IMR-90 (cell line): Measurements from ENCODE around the gene CDK17. TPM values are rescaled to one million over a fixed set of nuclear protein-coding genes. Genes with fewer than 3 reads are reported as not detected.

Experiments used
- ATAC-seq: fragments of 200-7000 bp; cut with Tn5 transposase; 2 replicates; pipeline ENCODE4 v1.9.1; 2020; ENCODE audit warnings: low read depth, mild to moderate bottlenecking, moderate library complexity
- BruUV-seq: library from RNA; stranded (reverse); fragments of 400-500 nt; replicated peaks from 2 replicates; lab custom pipeline; 2021; lab: Mats Ljungman, UMichigan
- CTCF ChIA-PET: fragments of 300-600 bp; formaldehyde crosslinking; extraction: SDS; loops from one replicate; lab custom pipeline; 2021; ENCODE audit warnings: antibody characterized with exemption; lab: Yijun Ruan, JAX
- POLR2A ChIA-PET: fragments of 300-600 bp; sonication (Branson Sonifier 250); formaldehyde crosslinking; loops from one replicate; lab custom pipeline; 2022; ENCODE audit warnings: antibody characterized with exemption; ENCODE audit not compliant: unreplicated experiment; lab: Charles Lee
- DNase-seq: peaks from one replicate; pipeline ENCODE4 v3.0.0; 2013
- H2AFZ ChIP-seq: replicated peaks from 2 replicates; pipeline ENCODE3; 2013; ENCODE audit warnings: low read length, mild to moderate bottlenecking; ENCODE audit not compliant: poor library complexity
- H2AK5ac ChIP-seq: 2 replicates; pipeline ENCODE4 v1.6.1; 2013; ENCODE audit warnings: low read depth, low read length, inconsistent platforms
- H2AK9ac ChIP-seq: replicated peaks from 2 replicates; pipeline ENCODE3; 2013; ENCODE audit warnings: mild to moderate bottlenecking, low read depth, low read length, moderate library complexity; ENCODE audit not compliant: poor library complexity
- H2BK120ac ChIP-seq: 2 replicates; pipeline ENCODE4 v1.6.1; 2013; ENCODE audit warnings: low read depth, low read length, inconsistent platforms
- H2BK15ac ChIP-seq: 3 replicates; pipeline ENCODE4 v1.6.1; 2013; ENCODE audit warnings: low read depth, low read length, inconsistent platforms
- H2BK20ac ChIP-seq: 2 replicates; pipeline ENCODE4 v1.6.1; 2013; ENCODE audit warnings: low read depth, mild to moderate bottlenecking, inconsistent platforms, low read length, moderate library complexity
- H2BK5ac ChIP-seq: 2 replicates; pipeline ENCODE4 v1.6.1; 2013; ENCODE audit warnings: mild to moderate bottlenecking, low read depth, low read length, inconsistent platforms; ENCODE audit not compliant: poor library complexity, severe bottlenecking
- H3K14ac ChIP-seq: replicated peaks from 2 replicates; pipeline ENCODE4 v1.6.1; 2013; ENCODE audit warnings: low read depth, low read length, inconsistent platforms
- H3K18ac ChIP-seq: 2 replicates; pipeline ENCODE4 v1.6.1; 2013; ENCODE audit warnings: low read depth, low read length, control low read depth
- H3K23ac ChIP-seq: 2 replicates; pipeline ENCODE4 v1.6.1; 2013; ENCODE audit warnings: low read depth, low read length, inconsistent platforms
- H3K27ac ChIP-seq: 2 replicates; pipeline ENCODE4 v1.5.1; 2013; ENCODE audit warnings: mild to moderate bottlenecking, control low read depth, low read length; ENCODE audit not compliant: insufficient read depth
- H3K27me3 ChIP-seq: 2 replicates; pipeline ENCODE4 v1.6.1; 2013; ENCODE audit warnings: low read length; ENCODE audit not compliant: control insufficient read depth, insufficient read depth
- H3K36me3 ChIP-seq: 2 replicates; pipeline ENCODE4 v1.6.1; 2013; ENCODE audit warnings: low read length, mixed read lengths; ENCODE audit not compliant: control insufficient read depth, insufficient read depth
- H3K4ac ChIP-seq: 2 replicates; pipeline ENCODE4 v1.6.1; 2013; ENCODE audit warnings: low read depth, low read length, inconsistent platforms
- H3K4me1 ChIP-seq: 2 replicates; pipeline ENCODE4 v1.6.1; 2013; ENCODE audit warnings: low read length, mixed read lengths; ENCODE audit not compliant: control insufficient read depth, insufficient read depth
- H3K4me2 ChIP-seq: 2 replicates; pipeline ENCODE4 v1.6.1; 2013; ENCODE audit warnings: low read depth, mild to moderate bottlenecking, control low read depth, low read length, moderate library complexity
- H3K4me3 ChIP-seq: 2 replicates; pipeline ENCODE4 v1.5.1; 2013; ENCODE audit warnings: low read depth, mild to moderate bottlenecking, control low read depth, low read length, moderate library complexity; ENCODE audit not compliant: insufficient read depth
- H3K56ac ChIP-seq: 2 replicates; pipeline ENCODE4 v1.6.1; 2013; ENCODE audit warnings: low read length, inconsistent platforms; ENCODE audit not compliant: insufficient read depth; ENCODE audit errors: extremely low read depth
- H3K79me1 ChIP-seq, 2 experiments: 2 replicates each; pipeline ENCODE4 v1.6.1; 2013; ENCODE audit warnings: low read length in 2 of 2, inconsistent platforms in 1 of 2, low read depth in 1 of 2
- H3K9ac ChIP-seq: 2 replicates; pipeline ENCODE4 v1.6.1; 2013; ENCODE audit warnings: low read depth, low read length, control low read depth
- H3K9me1 ChIP-seq: 2 replicates; pipeline ENCODE4 v1.6.1; 2013; ENCODE audit warnings: low read length, inconsistent platforms; ENCODE audit not compliant: insufficient read depth
- H3K9me3 ChIP-seq: 2 replicates; pipeline ENCODE4 v1.6.1; 2013; ENCODE audit warnings: low read length; ENCODE audit not compliant: control insufficient read depth, insufficient read depth
- H4K20me1 ChIP-seq: 2 replicates; pipeline ENCODE4 v1.6.1; 2013; ENCODE audit warnings: low read length, inconsistent platforms; ENCODE audit not compliant: insufficient read depth
- H4K5ac ChIP-seq: 2 replicates; pipeline ENCODE4 v1.6.1; 2013; ENCODE audit warnings: mild to moderate bottlenecking, low read depth, low read length, control low read depth
- H4K8ac ChIP-seq, 2 experiments: 2 replicates each; pipeline ENCODE4 v1.6.1; 2013; ENCODE audit warnings: low read depth in 2 of 2, low read length in 2 of 2, control low read depth in 1 of 2, inconsistent platforms in 1 of 2
- H4K91ac ChIP-seq: 2 replicates; pipeline ENCODE4 v1.6.1; 2013; ENCODE audit warnings: low read depth, low read length, inconsistent platforms; ENCODE audit not compliant: insufficient read depth
- CEBPB ChIP-seq: IDR thresholded peaks from 2 replicates; pipeline ENCODE4 v1.6.1; 2012; ENCODE audit warnings: low read depth, low read length, improper control_type of control experiment
- CHD1 ChIP-seq: IDR thresholded peaks from 2 replicates; pipeline ENCODE4 v1.6.1; 2012; ENCODE audit warnings: low read depth, low read length, improper control_type of control experiment
- FOS ChIP-seq: fragments of 150-350 bp; IDR thresholded peaks from 2 replicates; pipeline ENCODE4 v1.6.1; 2016; ENCODE audit warnings: low read depth, low read length
- MAFK ChIP-seq: IDR thresholded peaks from 2 replicates; pipeline ENCODE4 v1.6.1; 2012; ENCODE audit warnings: low read depth, low read length, improper control_type of control experiment
- MAZ ChIP-seq: IDR thresholded peaks from 2 replicates; pipeline ENCODE4 v1.6.1; 2012; ENCODE audit warnings: low read depth, mild to moderate bottlenecking, low read length, improper control_type of control experiment, moderate library complexity, borderline replicate concordance
- RCOR1 ChIP-seq: IDR thresholded peaks from 2 replicates; pipeline ENCODE4 v1.6.1; 2012; ENCODE audit warnings: mild to moderate bottlenecking, low read length, improper control_type of control experiment; ENCODE audit not compliant: insufficient replicate concordance
- RFX5 ChIP-seq: IDR thresholded peaks from 2 replicates; pipeline ENCODE4 v1.8.0; 2012; ENCODE audit warnings: low read depth, mild to moderate bottlenecking, low read length, moderate library complexity
- USF2 ChIP-seq: fragments of 150-350 bp; IDR thresholded peaks from 2 replicates; pipeline ENCODE4 v1.6.1; 2017; ENCODE audit warnings: mild to moderate bottlenecking, antibody characterized with exemption, low read length, low read depth
- WGBS, 2 experiments: methylation state at CpG; one replicate each; pipeline versions ENCODE4 v1.1.5 to v1.1.7; 2013; ENCODE audit warnings: missing lambda C conversion rate in 2 of 2; ENCODE audit not compliant: insufficient read length in 1 of 2; ENCODE audit errors: extremely low coverage in 2 of 2; 5-methylcytosine and 5-hydroxymethylcytosine counted together
- dilution Hi-C: fragments of 300-500 bp; cut with HindIII; formaldehyde crosslinking; loops from one replicate; pipeline ENCODE4 v1.14.3; 2018; ENCODE audit warnings: low sequenced_read_pairs; ENCODE audit not compliant: unreplicated experiment
- in situ Hi-C: fragments of 300-500 bp; cut with MboI; formaldehyde crosslinking; loops from 3 replicates; pipeline ENCODE4 v1.14.3; 2019; ENCODE audit warnings: low sequenced_read_pairs, inconsistent platforms, mixed read lengths
- intact Hi-C: fragments of 100-400 bp; cut with micrococcal nuclease; formaldehyde crosslinking; loops from 2 replicates; pipeline ENCODE4 v1.10.0; 2022
- polyA plus RNA-seq, 3 experiments: library from polyadenylated mRNA; depleted of rRNA; stranded (reverse); fragments of >200 nt; gene quantifications; 2 replicates each; pipeline ENCODE4 v1.2.3, GENCODE V29; 2012; ENCODE audit warnings: low replicate concordance in 1 of 3
- total RNA-seq: library from RNA; depleted of rRNA; stranded (reverse); fragments of >200 nt; gene quantifications from 2 replicates; pipeline ENCODE4 v1.2.3, GENCODE V29; 2012

The CDK17 gene
- total and polyA plus RNA-seq, 2 of the 4 experiments (the other 2 are of a cell fraction): 14.5 to 50.2 TPM

- peak overlapping the region; percentile 11 for H2BK5ac ChIP-seq
- peak overlapping the region; percentile 82; the same call in 1 of the 2 replicates for H4K5ac ChIP-seq
- ChIA-PET POLR2A (no interaction called here), CTCF (no interaction called here)
- no CpG with 5 or more reads among the region's 7 CpGs for WGBS, 2 experiments
- H4K8ac ChIP-seq: no peak overlapping the region; a peak in 1 of 4 replicates
- in situ Hi-C loops (no loop called here), intact Hi-C loops (no loop called here), dilution Hi-C loops (no loop called here)
- no peak overlapping the region for H3K27ac ChIP-seq
- H3K27me3 ChIP-seq: no peaks in the 10 kb centered on the region
- H3K36me3 ChIP-seq: no peaks in the 10 kb centered on the region
- no peak overlapping the region for H2AK9ac ChIP-seq
- H3K4ac ChIP-seq: no peak overlapping the region
- DNase-seq: peak; percentile 95
- no peak overlapping the region for H3K23ac ChIP-seq
- peak overlapping the region; percentile 50 for H3K4me2 ChIP-seq
- H3K9ac ChIP-seq: no peak overlapping the region
- H4K20me1 ChIP-seq: no peaks in the 10 kb centered on the region
- H3K9me3 ChIP-seq: no peaks in the 10 kb centered on the region
- H2AFZ ChIP-seq: no peak overlapping the region
- no peak overlapping the region for H3K4me3 ChIP-seq
- H2AK5ac ChIP-seq: no peak overlapping the region
- H2BK20ac ChIP-seq: no peak overlapping the region
- no peaks in the 10 kb centered on the region for H3K9me1 ChIP-seq
- no peak overlapping the region for H4K91ac ChIP-seq
- peak overlapping the region; percentile 69; the same call in 1 of the 2 replicates for H3K18ac ChIP-seq
- no peaks in the 10 kb centered on the region for H3K79me1 ChIP-seq
- TF ChIP-seq MAFK: peak; percentile 65
- no peak for TF ChIP-seq RCOR1
- no peak for TF ChIP-seq USF2
- TF ChIP-seq MAZ: no peak
- no peak for TF ChIP-seq CHD1
- TF ChIP-seq CEBPB: peak; percentile 91
- peak; percentile 58; the same call in 1 of the 2 replicates for TF ChIP-seq FOS
- TF ChIP-seq RFX5: no peak
- no peak overlapping the region for H3K14ac ChIP-seq
- H2BK120ac ChIP-seq: no peak overlapping the region; the same call in 1 of the 2 replicates
- H2BK15ac ChIP-seq: no peak overlapping the region
- no TSS peak for BruUV-seq
- ATAC-seq: no peak
- no peak overlapping the region for H3K56ac ChIP-seq
- H3K4me1 ChIP-seq: peaks cover 9% of the 10 kb centered on the region
These were observed 16.0 kb upstream of the CDK17 start for GRCh38 chr12:96416033-96416799.
